HG03469 (cell line): ENCODE measurements around the gene FOXI3.
"Not testable (repeated sequence)": the region's sequence is repeated elsewhere in the genome, so short reads cannot be mapped to it uniquely, and the experiment has no call there.

Experiments used
- ATAC-seq: cut with Tn5 transposase; IDR thresholded peaks from one replicate; pipeline ENCODE4 v1.9.1; 2021; ENCODE audit warnings: mild to moderate bottlenecking, moderate library complexity, moderate number of reproducible peaks; ENCODE audit not compliant: unreplicated experiment

FOXI3 gene

GRCh38 chr2:88442473-88442872 lies 10.0 kb downstream of the FOXI3 start:
- ATAC-seq, result no peak

GRCh38 chr2:88442061-88442460 lies 10.4 kb downstream of the FOXI3 start:
- no peak for ATAC-seq

DNA sequence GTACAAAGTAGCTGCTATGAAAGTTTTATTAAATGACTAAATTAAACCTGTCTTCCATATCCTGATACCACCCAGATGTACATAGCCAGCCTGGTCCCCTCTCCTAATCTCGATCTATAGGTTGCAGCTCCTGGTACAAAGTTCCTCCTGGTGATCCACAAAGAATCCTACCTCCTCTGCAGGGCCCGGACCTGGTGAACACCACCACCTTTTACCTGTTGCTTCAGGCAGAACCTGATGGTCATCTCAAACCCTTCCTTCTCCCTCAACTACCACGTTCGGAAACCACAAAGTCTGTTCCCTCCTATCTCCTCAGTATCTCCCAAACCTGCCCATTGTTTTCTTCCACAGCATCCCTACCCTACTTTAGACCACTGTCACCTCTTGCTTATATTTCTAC lies 15.5 kb downstream of the FOXI3 start:
- no peak for ATAC-seq

- ATAC-seq, result no peak
These were observed 22.6 kb downstream of the FOXI3 start for GRCh38 chr2:88429929-88430328.

DNA sequence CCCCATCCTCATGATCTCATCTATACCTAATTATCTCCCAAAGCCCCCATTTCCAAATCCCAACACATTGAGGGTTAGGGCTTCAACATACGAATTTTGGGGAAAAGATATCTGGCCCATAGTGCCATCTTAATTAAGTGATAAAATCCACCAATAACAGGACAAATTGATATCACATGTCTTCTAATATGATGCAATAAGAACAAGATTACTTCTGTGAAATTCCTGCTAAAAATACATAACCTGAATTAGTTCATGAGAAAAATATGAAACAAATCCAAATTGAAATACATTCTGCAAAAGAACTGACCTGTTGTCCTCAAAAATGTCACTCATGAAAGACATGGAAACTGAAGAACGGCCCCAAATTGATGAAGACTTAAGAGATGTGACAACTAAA lies 28.8 kb downstream of the FOXI3 start:
- no peak for ATAC-seq

DNA sequence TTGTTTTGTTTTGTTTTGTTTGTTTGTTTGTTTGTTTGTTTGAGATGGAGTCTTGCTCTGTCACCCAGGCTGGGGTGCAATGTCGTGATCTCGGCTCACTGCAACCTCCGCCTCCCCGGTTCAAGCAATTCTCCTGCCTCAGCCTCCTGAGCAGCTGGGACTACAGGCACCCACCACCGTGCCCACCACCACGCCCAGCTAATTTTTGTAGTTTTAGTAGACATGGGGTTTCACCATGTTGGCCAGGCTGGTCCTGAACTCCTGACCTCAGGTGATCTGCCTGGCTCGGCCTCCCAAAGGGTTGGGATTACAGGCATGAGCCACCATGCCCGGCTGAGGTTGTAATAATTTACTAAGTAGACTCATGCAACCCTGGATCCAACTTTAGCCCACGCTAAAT lies 33.4 kb downstream of the FOXI3 start:
- not testable (repeated sequence) for ATAC-seq

DNA sequence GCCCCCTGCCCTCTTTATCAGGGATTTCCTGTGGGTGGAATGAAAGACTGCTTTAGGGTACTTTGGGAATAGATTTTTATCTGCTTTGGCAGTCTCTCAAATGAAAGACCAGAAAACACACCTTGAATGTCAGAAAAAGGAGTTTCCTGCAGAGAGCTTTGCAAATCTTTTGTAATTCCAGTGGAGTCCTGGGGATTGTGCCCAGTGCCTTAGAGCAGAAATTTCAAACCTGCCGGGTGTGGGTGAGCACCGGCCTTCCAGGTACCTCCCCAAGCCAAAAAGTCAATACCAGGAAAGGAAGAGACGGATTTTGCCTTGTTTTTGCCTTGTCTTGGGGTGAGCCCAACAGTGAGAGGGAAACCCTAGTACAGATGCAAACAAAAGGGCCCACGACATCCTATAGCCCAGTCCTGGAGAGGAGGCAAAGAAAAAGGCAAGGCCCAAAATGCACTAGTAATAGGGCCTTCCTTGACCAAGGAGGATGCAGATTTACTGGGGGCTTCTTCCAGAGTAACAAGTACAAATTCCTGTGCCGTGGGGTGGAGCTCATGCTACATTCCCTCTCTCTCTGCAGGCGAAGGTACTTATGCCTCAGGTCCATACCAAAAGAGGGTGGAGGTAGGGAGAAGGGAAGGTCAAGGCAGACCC lies 36.4 kb downstream of the FOXI3 start:
- ATAC-seq, result no peak

DNA sequence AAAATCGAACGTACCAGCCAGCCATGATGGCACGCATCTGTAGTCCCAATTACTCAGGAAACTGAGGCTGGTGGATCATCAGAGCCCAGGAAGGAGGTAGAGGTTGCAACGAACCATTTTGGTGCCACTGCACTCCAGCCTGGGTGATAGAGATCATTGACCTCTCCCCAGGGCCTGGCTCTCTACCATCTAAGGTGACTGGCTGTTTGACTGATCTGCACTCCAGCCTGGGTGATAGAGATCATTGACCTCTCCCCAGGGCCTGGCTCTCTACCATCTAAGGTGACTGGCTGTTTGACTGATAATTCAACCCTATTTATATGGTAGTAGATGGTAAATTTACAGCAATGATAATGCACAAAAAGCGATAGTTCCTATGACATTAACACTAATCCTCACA lies 43.6 kb downstream of the FOXI3 start:
- not testable (repeated sequence) for ATAC-seq

DNA sequence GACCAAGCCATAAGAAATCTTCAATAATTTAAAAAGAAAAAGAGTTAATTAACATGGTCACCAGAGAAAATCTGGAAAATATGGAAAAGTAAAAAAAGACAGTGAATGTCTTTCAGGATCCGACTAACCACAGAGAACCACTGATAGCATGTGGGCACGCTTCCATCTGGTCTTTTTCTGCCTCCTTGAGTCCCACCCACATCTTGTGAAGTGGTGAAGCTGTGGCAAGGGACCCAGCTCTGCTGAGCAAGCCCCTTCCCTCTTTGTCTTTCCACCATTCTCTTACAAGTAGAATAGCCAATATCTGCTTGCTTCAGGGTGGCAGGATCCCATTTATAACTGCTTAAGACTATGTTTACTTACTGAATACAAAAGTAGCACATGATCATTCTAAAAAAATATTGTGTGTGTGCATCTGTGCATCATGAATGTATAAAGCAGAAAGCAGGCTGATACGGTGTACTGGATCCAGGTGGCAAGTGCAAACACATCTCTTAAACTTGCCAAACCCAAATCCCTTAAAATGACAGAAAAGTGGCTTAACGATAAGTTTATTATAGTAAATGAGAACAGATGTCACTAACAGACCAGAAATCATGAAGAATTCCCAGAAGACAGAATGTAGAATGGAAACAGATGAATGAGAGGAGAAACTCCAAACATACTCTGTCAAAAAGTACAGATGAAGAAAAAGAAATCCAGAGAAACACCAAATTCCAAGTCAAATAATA lies 52.3 kb downstream of the FOXI3 start:
- ATAC-seq, result no peak

DNA sequence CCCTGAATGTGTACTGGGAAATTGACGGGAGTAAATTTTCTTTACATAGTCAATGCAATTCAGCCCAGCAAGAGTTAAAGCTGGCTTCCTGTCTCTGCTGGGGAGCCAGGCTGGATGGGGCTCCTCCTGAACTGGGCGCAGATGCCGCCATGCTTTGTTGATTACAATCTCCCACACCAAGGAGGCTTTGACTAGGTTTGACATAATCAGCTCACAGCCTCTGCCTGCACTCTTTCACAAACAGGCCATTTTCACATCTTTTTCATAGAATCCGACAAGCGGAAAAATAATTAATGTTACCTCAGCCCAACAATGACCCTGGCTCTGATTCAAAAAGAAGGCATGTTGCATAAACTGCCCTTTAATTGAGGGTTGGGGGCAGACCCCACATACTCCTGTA lies 54.3 kb downstream of the FOXI3 start:
- no peak for ATAC-seq
